HG03460 (cell line): ENCODE measurements around the gene TMEM50B.
"Not testable (repeated sequence)": the region's sequence is repeated elsewhere in the genome, so short reads cannot be mapped to it uniquely, and the experiment has no call there.

Experiments
- ATAC-seq: cut with Tn5 transposase; IDR thresholded peaks from one replicate; pipeline ENCODE4 v1.9.1; 2021; ENCODE audit not compliant: unreplicated experiment

The TMEM50B gene

DNA sequence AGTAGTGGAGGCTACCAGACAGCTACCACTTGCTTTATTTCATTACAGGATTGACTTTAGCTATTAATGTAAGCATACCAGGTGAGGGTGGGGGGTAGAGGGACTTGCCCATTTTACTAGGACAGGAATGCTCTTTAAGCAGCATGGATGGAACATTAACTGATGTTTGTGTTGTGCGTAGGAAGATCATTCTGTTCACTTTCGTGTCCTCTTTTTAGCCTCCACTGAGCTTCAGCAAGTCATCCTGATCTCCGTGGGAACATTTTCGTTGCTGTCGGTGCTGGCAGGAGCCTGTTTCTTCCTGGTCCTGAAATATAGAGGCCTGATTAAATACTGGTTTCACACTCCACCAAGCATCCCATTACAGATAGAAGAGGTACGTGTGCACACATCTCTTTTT lies 47.3 kb downstream of the TMEM50B start:
- no peak for ATAC-seq

DNA sequence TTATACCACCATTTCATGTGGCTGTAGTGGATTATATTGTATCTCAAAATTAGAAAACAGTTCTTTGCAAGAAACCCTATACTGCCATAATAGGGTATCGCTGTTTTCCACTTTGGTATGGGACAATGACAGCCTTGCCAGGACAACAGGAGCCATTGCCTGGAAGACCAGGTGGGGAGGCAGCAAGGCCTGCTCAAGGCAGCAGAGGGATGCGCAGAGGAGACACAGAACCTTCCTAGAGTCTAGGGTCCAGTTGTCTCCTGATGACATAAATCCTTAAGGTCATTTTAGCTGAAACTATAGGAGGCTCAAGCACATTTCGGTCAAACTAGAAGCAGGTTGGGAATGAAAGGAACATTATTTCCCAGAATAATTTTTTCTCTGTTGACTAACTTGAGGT lies 48.9 kb downstream of the TMEM50B start:
- ATAC-seq, result no peak

DNA sequence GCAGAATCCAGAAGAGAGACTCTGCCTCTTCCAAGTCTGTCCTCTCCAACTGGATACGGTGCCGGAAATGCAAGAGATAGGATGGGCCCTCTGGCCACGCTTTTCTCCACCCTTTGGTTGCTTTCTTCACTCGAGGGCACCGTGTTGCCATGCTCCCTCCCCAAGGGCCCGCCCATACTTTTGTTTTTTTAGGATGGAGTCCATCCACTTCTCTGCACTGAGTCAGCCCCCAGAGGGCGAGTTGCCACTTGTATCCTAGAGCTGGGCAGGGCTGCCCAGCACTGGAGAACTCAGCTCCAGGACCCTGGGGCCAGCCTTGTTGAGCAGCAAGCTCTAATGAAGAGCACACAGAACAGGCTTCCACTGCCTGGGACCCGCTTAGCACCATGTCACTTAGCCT lies 51.1 kb downstream of the TMEM50B start:
- ATAC-seq, result no peak

DNA sequence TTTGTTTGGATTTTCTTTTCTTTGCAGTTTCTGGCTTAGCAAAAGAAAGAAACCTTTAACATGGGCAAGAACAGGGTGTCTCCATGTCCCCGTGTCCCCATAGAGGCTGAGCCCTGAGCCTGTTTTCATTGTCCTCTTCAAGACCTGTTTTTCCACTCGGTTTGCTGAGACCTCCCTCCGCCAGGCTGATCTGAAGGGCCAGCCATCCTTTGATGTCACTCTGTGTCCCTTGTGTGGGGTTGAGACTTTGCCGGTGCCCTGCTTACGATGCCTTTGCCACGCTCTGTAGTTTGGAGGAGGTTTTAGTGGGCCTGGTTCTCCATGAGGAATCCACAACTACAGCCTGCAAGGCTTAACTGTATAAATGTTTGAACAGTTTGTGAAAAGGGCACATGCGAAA lies 52.7 kb downstream of the TMEM50B start:
- ATAC-seq, result no peak

DNA sequence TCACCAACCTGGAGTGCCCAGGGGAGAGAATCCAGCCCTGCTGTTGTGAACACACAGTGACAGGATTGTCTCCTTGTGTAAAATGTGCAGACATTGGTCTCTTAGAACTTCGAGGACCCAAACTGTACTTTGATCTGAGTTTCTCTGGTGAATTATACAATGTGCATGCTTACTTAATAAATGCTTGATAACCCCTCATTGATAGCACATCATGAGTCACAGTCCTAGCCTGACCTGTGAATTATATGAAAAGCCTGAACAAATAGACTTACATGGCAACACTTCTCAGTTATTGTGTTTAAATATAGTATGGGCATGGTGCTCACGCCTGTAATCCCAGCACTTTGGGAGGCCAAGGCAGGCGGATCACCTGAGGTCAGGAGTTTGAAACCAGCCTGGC lies 53.9 kb downstream of the TMEM50B start:
- no peak for ATAC-seq

DNA sequence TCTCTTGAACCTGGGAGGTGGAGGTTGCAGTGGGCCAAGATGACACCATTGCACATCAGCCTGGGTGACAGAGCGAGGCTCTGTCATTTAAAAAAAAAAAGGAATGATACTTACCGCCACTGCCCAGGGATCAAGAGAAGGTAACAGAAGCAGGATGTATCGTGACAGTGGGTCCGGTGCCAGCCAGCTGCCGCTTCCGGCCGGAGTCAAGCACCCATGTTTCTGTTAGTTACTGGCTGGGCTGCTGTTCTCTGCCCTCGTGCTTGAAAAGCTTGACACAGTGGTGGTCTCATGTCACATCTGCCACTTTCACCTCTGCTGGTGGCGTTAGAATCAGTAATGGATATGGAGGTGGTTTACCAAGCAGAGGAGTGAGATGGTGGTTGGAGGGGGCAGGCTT lies 55.6 kb downstream of the TMEM50B start:
- no peak for ATAC-seq

DNA sequence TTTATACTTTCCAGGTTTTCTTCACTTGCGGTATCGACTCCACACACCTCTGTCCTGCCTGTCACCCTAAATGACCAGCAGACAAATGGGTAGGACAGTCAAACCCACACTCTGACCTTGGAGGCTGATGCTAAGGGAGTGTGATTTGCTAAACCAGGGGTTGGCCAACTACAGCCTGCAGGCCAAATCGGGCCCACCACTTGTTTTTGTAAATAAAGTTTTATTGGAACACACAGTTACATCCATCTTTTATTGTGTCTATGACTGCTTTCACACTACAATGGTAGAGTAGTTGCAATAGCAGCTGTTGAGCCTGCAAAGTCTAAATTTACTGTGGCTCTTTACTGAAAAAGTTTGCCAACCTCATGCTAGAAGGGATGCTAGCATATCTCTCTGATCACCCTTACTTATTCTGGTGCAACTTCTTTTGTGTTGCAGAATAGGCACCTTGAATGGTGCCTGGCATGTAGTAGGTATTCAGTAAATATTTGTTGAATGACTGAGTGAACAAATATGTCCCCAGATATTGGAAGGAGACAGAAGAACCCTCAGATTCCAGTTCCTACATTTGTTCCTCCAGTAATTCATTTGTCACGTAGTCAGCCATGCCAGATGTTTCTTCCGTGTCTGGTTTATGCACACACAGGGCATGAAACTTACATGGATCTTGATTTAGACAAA lies 57.9 kb downstream of the TMEM50B start:
- no peak for ATAC-seq

DNA sequence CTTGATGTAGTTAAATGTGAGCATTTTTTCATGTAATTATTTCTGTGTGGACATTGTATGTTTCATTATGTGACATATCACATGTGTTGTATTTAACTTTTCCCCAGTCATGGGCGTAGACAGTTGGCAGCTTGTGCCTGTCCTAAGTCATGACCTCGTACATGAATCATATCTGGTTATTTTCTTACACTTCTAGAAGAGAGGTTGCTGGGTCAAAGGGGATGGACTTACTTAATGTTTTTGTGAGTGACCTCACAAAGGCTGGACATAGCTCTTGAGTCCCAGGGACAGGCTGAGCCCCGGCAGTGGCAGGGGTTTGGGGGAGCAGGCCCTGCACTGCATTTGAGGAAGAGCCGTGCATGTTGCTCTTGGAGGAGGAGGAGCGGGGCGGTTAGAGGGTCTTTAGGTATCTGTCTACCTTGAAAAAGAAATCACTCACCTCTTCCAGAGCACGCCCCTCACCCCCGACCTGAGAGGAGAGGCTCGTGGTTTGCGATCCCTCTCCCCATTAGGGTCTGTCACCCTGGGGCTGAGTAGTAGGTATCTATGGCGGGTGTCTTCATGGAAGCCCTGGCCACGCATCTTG lies 60.1 kb downstream of the TMEM50B start:
- no peak for ATAC-seq

DNA sequence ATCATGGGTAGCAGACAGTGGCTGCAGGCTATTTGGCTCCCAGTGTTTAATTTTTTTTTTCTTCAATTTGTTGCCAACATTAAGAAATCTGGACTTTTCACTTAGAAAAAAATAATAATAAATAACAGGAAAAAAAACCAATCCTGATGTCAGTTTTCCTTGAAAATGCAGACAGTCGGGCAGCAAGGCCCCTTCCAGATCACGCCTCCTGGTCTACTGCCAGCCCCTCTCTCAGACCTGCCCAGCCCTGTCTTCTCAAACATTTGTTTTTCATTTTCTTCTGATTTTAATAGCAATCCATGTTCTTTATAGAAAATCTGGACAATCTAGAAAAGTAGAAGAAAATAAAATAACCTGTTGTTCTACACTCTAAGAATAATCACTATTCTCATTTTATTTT lies 61.1 kb downstream of the TMEM50B start:
- ATAC-seq, result no peak

DNA sequence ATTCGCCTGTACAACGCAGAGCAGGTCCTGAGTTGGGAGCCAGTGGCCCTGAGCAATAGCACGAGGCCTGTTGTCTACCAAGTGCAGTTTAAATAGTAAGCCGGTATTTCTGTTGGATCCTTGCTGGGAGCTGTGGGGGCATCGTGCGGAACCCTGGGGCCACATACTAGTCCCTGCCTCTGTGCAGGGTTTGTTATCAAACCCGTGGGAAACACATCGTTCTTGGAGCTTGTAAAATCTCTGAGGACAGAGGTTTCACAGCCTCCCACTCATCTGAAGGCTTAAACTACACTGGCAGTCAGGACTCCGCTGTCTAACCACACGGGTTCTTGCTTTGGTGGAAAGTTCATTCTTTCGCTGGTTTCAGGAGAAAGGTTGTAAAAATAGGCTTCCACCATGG lies 64.8 kb downstream of the TMEM50B start:
- ATAC-seq, result no peak

DNA sequence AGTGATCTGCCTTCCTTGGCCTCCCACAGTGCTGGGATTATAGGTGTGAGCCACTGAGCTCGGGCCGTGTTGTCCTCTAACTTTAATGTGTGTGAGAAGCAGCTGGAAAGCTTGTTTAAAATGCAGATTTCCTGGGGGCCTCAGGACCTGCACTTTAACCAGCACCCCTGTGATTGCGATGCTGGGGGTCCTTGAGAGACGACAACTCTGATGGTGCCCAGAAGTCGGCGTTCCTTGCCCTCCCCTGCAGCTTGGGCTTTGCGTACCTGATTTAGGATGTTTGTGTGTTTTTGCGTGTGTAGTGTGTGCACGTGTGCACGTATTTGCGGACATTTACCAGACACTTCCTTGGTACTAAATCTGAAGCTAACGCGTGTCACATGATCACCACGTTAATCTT lies 65.7 kb downstream of the TMEM50B start:
- no peak for ATAC-seq

DNA sequence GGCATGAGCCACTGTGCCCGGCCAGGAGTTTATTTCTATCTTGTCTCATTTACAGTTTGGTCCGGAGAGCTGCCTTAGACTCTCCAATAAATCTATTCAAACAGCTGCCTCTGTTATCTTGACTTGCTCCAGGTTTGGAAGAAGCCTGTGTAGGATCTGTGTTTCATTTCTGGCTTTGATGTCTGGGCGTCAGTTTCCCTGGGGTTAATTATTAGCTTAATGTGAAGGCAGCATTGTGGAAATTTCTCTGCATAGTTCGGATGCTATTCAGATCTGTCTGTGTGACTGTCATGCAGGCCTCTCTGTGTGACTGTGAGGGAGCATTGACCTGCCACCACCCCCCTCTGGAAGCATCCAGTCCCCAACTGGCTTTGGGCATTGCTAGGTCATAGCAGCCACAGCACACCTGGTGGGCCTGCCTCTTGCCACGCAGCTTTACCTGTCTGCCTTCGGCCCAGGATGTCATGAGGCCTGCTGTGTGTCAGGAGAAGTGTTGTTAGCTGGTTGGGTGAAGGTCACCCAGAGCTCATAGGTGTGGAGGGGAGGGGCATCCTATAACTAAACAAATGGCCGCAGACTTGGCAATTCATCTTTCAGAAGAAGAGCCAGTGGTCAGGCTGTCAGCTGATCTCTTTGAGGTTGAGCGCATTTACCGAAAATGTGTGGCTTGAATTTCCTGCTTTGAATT lies 66.8 kb downstream of the TMEM50B start:
- no peak for ATAC-seq

DNA sequence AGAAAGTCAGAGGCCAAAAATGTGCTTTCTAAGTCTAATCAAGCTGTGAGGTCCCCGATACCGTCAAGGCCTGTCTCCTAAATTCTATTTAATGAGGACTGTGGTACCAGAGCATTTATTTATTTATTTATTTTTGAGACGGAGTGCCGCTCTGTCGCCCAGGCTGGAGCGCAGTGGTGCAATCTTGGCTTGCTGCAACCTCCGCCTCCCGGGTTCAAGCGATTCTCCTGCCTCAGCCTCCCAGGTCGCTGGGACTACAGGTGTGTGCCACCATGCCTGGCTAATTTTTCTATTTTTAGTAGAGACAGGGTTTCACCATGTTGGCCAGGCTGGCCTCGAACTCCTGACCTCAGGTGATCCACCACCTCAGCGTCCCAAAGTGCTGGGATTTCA lies 67.3 kb downstream of the TMEM50B start:
- not testable (repeated sequence) for ATAC-seq

DNA sequence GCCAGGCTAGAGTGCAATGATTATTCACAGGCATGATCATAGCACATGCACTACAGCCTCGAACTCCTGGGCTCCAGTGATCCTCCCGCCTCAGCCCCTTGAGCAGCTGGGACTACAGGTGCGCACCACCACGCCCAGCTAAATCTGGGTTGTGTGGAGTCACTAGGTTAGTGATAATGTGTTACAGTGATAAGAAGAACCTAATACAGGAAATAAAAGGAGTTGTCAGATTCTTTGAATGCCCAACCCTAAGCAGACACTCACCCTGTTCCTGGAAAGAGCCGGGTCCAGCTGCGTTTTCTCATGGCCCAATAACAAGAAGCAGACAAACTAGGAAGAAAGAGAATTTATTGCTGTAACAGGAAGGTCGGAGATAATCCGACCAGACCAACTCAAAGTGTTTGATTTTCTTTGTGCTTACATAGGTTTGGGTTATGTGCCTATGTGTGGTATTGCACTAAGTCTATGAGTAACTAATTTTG lies 67.8 kb downstream of the TMEM50B start:
- no peak for ATAC-seq

DNA sequence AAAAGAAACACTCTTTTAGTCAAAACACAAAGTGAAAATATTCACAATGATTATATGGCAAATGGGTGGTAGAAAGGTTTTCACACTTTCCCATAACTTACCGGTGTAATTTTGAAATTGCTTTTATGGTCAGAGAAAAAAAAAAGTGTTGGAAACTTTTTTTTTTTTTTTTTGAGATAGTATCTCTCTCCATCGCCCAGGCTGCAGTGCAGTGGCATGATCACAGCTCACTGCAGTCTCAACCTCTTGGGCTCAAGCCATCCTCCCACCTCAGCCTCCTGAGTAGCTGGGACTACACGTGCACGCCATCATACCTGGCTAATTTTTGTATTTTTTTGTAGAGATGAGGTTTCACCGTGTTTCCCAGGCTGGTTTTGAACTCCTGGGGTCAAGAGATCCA lies 73.3 kb downstream of the TMEM50B start:
- no peak for ATAC-seq

DNA sequence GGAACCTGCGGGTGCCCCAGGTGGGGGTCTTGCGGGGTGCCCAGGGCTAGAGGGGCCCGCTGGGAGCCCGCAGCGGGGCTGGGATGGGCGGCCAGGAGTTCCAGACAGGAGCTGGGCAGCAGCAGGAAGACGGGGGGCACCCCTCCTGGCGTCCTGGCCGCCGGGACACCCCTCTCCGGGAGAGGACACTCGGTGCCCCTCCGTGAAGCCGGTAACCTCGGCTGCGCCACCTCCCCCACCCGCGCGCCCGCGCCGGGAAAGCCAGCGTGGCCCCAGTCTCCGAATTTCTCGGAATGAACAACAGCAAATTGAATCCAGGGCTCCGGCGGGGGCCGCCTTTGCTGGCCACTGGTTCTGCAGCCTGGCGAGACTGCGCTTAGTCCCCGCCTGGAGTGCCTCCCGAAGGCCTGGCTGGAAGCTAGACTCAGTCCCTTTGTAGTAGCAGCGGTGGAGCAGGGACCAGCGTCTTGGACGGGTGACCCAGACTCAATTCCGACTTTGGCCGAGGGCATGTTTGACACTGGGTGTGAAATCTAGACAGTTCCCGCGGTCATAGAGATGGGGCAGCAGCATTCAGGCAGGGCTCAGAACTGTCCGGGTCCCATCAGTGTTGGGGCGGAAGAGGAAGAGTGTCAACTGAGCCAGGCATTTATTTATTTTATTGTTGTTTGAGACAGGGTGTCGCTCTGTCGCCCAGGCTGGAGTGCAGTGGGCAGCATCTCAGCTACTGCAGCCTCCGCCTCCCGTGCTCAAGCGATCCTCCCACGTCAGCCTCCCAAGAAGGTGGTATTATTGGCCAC lies 75.8 kb downstream of the TMEM50B start:
- ATAC-seq, result no peak

DNA sequence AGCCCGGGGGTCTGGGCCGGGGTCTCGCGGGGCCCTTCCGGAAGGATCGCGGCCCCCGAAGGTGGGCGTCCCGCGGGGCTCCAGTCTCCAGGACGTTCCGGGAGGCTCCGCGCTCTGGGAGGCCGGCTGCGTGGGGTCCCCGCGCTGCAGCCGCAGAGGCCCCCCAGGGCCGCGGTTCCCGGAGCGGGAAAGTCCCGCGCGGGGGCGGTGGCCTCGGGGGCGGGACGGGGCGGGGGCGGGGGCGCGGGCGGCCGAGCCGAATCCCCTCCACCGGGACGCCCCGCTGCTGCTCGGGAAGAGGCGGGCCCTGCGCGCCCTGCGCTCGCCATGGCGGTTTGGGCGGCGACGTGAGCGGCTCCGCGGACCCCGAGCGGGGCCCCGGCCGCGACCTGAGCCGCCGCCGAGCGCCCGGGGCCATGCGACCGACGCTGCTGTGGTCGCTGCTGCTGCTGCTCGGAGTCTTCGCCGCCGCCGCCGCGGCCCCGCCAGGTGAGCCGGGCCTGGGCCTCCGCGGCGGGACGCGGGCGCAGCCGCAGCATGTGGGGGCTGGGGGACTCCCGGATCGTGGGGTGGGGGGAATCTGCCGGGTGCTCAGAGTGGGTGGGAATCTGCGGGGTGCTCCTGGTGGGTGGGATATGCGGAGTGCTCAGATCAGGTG lies 76.5 kb downstream of the TMEM50B start, which contains the start of gene IFNGR2:
Gene IFNGR2, plus strand, starts transcription at position 286 of the 658 bp plus-strand sequence. Its CDS starts 131 bp downstream, at position 417.
- ATAC-seq, result no peak

DNA sequence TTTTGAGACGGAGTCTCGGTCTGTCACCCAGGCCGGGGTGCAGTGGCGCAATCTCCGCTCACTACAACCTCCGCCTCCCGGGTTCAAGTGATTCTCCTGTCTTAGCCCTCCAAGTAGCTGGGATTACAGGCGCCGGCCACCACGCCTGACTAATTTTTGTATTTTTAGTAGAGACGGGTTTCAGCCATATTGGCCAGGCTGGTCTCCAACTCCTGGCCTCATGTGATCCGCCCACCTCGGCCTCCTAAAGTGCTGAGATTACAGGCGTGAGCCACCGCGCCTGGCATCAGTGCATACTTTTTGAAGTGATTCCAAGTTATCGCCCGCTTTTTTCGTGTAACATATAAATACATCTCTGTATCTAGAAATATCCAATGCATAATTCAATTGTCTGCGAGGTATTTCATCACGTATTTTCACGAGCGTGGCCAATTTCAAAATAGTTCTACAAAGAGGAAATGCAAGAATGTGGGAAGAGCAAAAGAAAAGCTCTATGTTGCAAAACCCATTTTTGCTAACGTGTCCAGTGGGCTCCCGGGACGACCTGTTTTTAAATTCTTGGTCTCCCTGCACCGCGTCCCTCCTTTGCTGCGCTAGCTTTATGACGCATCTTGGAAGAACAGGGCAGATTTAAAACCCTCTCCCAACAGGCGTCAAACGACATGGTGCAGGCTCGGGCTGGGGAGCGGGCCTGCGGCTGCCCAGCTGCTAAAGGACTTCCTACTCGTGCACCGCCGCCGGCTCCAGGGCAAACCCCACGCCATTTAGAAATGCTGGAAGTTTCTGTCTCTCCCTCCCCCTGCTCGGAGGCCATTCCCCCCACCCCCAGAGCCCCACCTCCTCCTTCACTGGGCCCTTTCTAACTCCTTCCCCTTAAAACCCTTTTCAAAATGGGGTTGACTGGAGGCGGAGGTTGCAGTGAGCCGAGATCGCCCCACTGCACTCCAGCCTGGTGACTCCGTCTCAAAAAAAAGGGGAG lies 77.5 kb downstream of the TMEM50B start:
- ATAC-seq, result no peak

DNA sequence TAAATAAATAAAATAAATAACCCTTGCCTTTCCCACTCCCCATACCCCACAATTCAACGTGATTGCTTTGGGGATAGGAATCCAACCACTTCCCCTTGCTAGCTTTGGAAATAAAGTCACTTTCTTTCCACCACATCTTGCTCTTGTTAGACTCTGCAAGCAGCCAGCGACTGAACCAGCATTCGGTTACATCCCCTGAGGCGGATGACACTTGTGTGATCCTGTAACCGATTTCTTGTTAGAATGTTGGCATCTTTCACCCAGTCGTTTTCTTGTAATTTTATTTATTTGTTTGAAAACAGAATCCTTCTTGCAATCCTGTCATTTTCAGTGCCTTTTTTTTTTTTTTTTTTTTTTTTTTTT lies 78.2 kb downstream of the TMEM50B start:
- no peak for ATAC-seq
